ENCODE results near the gene ACSBG1.

DNA sequence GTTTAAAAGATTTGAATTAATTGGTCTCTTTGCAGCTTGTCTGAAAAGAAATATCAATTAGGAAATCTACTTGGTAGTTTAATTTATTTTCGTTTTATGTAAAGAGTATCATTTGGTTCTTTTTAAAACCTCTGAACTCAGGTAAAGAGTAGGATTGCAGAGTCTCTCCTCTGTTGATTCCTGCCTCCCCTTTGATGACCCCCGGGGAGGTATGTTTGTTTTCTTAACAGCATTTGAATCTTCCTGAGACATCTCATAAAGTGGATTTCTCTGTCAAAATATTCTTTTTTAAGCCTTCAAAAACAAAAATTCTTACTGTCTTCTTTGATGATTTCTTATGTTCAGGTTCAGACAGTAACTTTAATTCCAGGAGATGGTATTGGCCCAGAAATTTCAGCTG lies 77.2 kb downstream of the ACSBG1 start:
- no peak for TF ChIP-seq EZH2 (IDR thresholded peaks at IDR 0.05; ENCODE audit: borderline replicate concordance, low read depth, low read length, severe bottlenecking)
- TF ChIP-seq, protein P1, sequence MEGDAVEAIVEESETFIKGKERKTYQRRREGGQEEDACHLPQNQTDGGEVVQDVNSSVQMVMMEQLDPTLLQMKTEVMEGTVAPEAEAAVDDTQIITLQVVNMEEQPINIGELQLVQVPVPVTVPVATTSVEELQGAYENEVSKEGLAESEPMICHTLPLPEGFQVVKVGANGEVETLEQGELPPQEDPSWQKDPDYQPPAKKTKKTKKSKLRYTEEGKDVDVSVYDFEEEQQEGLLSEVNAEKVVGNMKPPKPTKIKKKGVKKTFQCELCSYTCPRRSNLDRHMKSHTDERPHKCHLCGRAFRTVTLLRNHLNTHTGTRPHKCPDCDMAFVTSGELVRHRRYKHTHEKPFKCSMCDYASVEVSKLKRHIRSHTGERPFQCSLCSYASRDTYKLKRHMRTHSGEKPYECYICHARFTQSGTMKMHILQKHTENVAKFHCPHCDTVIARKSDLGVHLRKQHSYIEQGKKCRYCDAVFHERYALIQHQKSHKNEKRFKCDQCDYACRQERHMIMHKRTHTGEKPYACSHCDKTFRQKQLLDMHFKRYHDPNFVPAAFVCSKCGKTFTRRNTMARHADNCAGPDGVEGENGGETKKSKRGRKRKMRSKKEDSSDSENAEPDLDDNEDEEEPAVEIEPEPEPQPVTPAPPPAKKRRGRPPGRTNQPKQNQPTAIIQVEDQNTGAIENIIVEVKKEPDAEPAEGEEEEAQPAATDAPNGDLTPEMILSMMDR (IDR thresholded peaks at IDR 0.05; ENCODE audit: borderline replicate concordance, extremely low read depth, low read length, poor library complexity, severe bottlenecking): no peak

Measured in DND-41 (cell line).